Skeletal muscle satellite cell (primary cell): Measurements from ENCODE around the gene SARS2.

Source experiments
- H3K27me3 ChIP-seq: 2 replicates; pipeline ENCODE4 v1.7.0; 2013; ENCODE audit warnings: low read length; ENCODE audit not compliant: control insufficient read depth, insufficient read depth
- H3K36me3 ChIP-seq: 2 replicates; pipeline ENCODE4 v1.7.0; 2013; ENCODE audit warnings: mild to moderate bottlenecking, control low read depth, low read length; ENCODE audit not compliant: insufficient read depth
- H3K4me1 ChIP-seq: 2 replicates; pipeline ENCODE4 v1.7.0; 2013; ENCODE audit warnings: low read length; ENCODE audit not compliant: control insufficient read depth, insufficient read depth
- H3K4me2 ChIP-seq: 2 replicates; pipeline ENCODE4 v1.7.0; 2013; ENCODE audit warnings: mild to moderate bottlenecking, low read length
- H3K4me3 ChIP-seq: 2 replicates; pipeline ENCODE4 v1.7.0; 2013; ENCODE audit warnings: low read length
- H3K9ac ChIP-seq: 2 replicates; pipeline ENCODE4 v1.7.0; 2013; ENCODE audit warnings: mild to moderate bottlenecking, low read depth, low read length, moderate library complexity
- H3K9me3 ChIP-seq: replicated peaks from 2 replicates; pipeline ENCODE4 v1.7.0; 2013; ENCODE audit warnings: mild to moderate bottlenecking, control low read depth, low read length

The SARS2 gene

DNA sequence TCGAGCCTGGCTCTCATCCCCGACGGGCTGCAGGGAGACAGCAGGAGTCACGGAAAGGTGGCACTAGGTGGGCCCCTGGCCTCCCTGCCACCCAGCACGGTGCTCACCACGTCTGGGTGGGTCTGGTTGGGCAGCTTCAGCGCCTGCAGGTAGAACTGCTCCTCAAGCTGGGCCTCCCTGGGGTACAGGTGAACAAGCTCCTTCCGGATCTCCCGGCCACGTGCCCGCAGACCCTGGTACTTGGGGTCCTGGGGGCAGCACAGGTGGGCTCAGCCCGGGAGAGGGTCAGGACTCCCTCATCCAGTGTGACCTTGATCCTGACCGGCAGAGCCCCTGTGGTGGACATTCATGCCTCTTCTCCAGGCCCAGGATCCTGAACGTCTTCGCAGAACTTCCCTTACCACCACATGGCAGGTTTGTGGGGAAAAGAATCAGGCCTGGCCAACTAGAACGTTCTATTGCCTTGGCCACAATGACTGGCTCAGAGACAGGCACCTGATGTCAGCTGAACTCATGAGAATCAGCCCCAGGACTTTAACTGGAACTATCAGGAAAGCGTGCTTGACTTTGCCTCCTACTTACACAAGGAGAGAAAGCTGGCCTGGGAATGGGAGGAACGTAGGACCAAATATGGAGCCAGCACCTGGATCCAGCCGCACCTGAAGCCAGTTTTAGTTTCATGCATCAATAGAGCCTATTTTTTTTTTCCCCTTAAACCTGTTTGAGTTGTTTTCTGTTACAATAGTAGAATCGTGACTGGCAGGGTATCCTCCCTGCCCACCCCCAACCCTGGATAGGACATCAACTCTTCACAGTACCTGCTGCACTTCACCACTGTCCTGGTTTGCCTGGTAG is 8.9 kb downstream of the SARS2 start:
- no peak overlapping the region for H3K4me3 ChIP-seq
- peaks cover 35% of the 10 kb centered on the region for H3K36me3 ChIP-seq
- no peaks in the 10 kb centered on the region for H3K4me1 ChIP-seq
- no peak overlapping the region for H3K9ac ChIP-seq
- no peak overlapping the region for H3K4me2 ChIP-seq
- no peaks in the 10 kb centered on the region for H3K27me3 ChIP-seq
- no peaks in the 10 kb centered on the region for H3K9me3 ChIP-seq

DNA sequence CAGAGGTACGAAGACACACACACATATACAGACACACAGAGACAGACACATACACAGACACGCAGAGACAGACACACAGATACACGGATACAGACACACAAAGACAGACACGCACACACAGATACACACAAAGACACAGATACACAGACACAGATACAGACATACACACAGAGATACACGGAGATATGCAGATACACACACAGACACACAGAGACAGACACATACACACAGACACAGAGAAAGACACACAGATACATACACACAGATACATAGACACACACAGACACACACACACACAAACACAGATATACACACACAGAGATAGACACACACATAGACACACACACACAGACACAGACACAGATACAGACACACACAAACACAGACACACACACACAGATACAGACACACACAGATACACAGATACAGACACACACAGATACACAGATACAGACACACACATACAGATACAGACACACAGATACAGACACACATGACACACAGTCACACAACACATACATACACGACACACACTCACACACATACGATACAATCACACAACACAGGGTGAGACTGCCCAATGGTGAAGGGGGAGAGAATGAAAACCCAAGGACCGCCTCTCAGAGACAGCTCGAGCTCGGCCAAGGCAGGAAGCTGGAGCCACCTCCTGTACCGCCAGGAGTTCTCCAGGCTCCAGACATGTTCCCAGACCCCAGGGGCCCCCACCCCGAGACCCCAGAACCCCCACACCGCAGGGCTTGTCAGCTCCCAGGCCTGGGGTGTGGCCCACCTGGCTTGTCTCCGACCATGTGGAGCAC is 9.8 kb downstream of the SARS2 start:
- no peak overlapping the region for H3K9ac ChIP-seq
- H3K36me3 ChIP-seq = peaks cover 33% of the 10 kb centered on the region
- no peak overlapping the region for H3K4me2 ChIP-seq

DNA sequence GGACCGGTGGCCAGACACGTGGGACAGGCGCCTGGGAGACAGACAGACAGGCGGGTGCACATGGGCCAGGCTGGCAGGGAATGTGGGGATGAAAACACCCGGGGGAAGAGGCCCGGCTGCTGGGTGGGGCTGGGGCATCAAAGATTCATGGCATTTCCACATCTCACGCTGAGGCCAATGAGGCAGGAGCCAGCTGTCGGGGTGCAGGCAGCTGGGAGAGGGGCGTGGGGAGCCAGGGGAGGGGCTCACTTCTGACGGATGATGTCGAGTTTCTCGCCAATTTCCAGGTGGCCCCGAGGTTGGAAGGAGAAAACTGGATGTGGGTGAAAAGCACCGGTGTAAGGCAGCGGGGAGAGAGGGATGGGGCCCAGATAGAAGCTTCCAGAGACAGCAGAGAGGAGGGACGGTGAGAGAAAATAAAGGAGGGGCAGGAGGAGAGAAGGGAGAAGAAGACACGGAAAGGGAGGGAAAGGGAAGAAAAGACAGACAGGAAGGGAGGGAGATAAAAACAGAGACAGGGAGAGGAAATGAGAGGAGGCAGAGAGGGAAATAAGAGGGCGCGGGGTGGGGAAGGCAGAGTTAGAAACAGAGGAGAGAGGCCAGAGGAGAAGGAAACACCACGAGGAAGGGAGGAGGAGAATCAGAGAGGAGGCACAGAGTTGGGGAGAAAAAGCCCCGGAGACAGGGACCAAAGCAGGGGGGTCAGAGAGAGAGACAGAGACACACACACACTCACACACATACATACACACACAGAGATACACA is 10.5 kb downstream of the SARS2 start:
- Histone ChIP-seq H3K4me2 (no peak overlapping the region), H3K9ac (no peak overlapping the region), H3K9me3 (no peaks in the 10 kb centered on the region), H3K4me3 (no peak overlapping the region), H3K4me1 (no peaks in the 10 kb centered on the region), H3K36me3 (peaks cover 26% of the 10 kb centered on the region), H3K27me3 (no peaks in the 10 kb centered on the region)

More for the DNA sequence above, 9.8 kb downstream of the SARS2 start:
- Histone ChIP-seq H3K27me3 (no peaks in the 10 kb centered on the region), H3K4me3 (no peak overlapping the region), H3K9me3 (no peaks in the 10 kb centered on the region), H3K4me1 (no peaks in the 10 kb centered on the region)

DNA sequence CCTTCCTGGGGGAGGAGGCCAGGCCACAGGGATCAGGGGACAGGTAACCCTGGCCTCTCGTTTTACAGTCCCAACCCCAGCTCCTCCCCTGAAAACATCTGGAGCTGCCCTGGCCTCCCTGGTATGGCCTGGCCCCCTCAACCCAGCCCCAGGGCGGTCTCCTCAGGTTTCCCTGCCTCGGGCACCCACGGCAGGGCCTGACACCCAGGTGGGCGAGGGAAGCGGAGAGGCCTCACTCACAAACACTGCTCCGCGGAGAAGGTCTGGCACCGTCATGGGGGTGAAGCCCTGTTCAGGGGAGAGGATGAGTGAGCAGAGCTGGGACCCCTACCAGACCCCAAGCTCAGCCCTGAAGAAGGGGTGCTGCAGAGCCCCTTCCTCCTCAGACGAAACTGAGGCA is 12.0 kb downstream of the SARS2 start:
- no peak overlapping the region for H3K9ac ChIP-seq

DNA sequence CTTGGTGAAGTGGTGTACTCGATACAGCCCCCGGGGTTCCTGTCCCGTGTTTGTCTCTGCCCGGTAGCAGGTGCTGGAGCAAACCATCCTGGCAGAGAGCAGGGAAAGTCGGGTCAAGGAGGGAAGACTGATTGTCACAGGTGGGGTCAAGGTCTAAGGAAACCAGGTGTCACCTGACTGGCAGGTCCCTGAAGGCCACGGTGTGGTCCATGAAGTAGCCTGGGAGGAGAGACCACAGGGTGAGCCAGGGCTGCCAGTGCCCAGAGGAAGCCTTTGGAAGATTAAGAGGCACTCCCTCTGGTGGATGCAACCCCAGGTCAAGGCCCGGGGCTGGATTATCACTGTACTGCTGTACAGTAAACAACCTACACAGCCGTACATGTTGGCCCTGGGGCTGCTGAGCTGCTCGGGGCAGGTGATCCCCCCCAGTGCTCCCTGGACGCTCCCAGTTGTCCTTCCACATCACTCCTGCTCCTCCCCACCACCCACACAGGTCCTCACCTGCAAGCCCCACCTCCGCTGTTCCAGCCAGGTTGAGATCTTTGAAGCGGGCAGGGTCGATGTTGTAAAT is 12.6 kb downstream of the SARS2 start:
- Histone ChIP-seq H3K27me3 (no peaks in the 10 kb centered on the region), H3K36me3 (peaks cover 18% of the 10 kb centered on the region), H3K9ac (no peak overlapping the region), H3K4me3 (no peak overlapping the region), H3K4me2 (no peak overlapping the region), H3K9me3 (no peaks in the 10 kb centered on the region), H3K4me1 (peaks cover 2% of the 10 kb centered on the region)

More for the DNA sequence above, 12.0 kb downstream of the SARS2 start:
- Histone ChIP-seq H3K4me3 (no peak overlapping the region), H3K9me3 (no peaks in the 10 kb centered on the region), H3K27me3 (no peaks in the 10 kb centered on the region), H3K4me1 (no peaks in the 10 kb centered on the region), H3K4me2 (no peak overlapping the region), H3K36me3 (peaks cover 18% of the 10 kb centered on the region)

DNA sequence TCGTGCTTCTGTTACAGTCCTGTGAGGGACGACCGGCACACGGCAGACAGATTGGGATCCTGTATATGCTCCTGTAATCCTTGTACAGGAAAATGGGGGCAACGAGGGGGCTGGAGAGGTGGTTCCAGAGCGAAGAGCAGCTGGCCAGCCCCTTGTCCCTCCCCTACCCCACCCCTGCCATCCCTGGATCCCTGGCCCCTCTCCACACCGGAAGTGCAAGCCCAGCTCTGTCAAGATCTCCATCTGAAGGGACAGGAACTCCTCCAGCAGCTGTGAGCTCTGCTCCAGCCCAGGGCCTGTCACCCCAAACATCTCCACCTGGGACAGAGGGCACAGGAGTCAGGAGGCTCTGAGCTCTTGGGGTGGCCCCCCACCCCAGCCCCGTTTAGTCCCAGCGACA is 13.0 kb downstream of the SARS2 start:
- Histone ChIP-seq H3K36me3 (peaks cover 18% of the 10 kb centered on the region), H3K4me2 (no peak overlapping the region), H3K4me3 (no peak overlapping the region), H3K9me3 (no peaks in the 10 kb centered on the region), H3K9ac (no peak overlapping the region), H3K27me3 (no peaks in the 10 kb centered on the region), H3K4me1 (peaks cover 4% of the 10 kb centered on the region)

DNA sequence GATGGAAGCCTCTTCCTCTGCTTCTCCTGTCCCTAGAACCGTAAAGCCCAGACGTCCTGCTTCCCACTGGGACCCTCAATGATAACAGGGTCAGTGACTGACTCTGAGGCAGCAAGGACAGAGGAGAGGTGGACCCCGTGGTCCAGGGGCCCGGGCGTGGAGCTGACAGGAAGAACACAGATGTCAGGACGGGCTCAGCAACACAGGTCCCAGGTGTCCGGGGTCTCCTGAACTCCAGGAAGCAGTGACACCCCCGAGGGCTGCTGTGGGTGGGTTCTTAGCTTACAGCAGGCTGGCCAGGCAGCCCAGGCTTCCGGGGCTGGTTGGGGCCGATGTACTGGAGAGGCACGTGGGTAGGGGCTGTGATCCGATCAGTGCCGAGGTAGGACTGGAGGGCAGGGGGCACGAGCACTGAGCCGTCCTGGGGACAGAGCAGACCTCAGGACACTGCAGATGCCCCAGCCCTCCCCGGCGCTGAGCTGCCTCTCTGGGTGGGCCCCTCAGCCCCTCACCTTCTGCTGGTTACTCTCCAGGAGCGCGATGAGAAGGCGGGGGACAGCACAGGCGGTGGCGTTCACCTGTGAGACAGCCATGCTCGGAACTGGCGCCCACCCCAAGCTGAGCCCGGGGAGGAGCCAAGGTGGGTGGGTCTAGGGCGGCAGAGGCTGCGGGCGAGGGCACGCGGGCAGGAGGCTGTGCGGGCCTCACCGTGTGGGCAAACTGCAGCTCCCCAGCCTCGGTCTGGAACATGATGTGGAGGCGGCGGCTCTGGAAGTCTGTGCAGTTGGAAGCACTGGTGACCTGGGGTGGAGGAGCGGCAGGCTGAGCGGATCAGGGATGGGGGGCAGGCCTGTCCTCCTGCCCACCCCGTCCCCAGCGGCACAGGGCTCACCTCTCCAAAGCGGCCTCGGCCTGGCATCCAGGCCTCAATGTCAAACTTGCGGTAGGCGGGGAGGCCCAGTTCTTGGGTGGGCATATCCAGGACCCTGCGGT is 14.9 kb downstream of the SARS2 start:
- no peak overlapping the region for H3K9ac ChIP-seq

DNA sequence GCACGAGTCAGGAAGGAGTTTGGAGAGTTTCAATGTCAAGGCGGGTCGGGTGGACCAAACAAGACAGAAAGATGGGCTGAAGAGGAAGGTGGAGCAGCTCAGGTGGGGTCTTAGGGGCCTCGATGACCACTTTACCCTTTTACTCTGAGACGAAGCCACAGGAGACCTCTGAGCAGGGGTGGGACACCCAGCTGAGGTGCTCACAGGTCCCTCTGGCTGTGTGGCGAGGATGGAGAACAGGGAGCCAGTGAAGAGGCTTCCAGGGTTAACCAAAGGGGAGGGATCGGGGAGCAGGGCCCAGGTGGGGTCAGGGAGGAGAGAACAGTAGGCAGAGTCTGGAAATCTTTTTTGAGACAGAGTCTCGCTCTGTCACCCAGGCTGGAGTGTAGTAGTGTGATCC is 16.6 kb downstream of the SARS2 start:
- Histone ChIP-seq H3K4me1 (peaks cover 4% of the 10 kb centered on the region), H3K9ac (no peak overlapping the region), H3K4me3 (no peak overlapping the region)

More for the DNA sequence above, 14.9 kb downstream of the SARS2 start:
- H3K9me3 ChIP-seq = no peaks in the 10 kb centered on the region
- no peaks in the 10 kb centered on the region for H3K27me3 ChIP-seq
- no peak overlapping the region for H3K4me2 ChIP-seq
- H3K36me3 ChIP-seq = peaks cover 5% of the 10 kb centered on the region
- H3K4me1 ChIP-seq = peaks cover 4% of the 10 kb centered on the region
- no peak overlapping the region for H3K4me3 ChIP-seq

DNA sequence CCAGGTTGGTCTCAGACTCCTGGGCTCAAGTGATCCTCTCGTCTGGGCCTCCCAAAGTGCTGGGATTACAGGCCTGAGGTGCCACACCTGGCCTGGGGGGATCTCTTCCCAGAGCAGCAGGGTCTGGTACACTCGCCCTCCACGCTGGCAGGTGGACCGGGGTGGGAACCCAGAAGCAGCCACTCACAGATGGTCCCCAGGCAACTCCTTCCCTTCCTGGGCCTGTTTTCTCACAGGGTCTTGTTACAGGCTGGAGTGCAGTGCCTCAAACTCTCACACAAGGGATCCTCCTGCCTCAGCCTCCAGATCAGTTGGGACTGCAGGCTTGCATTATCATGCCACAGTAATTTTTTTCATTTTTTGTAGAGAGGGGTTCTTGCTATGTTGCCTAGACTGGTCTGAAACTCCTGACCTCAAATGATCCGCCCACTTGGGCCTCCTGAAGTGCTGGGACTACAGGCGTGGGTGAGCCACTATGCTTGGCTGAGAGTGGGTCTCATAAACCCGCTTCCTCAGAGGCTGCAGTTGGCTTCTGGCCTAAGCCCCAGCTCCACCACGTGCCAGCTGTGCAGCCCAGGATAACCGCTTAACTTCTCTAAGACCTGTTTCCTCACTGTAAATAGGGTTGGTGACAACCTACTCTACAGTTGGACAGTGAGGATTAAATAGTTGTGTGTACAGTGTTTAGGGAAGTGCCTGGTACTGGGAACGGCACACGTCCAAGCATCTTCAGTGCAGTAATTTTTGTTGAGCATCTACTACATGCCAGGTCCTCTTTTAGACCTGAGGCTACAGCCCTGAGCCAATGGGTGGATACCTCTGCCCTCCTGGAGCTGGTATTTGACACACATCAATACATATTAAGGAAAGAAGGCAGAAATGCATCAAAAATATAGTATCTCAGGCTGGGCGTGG is 17.7 kb downstream of the SARS2 start:
- Histone ChIP-seq H3K4me3 (no peak overlapping the region), H3K36me3 (peaks cover 2% of the 10 kb centered on the region), H3K27me3 (no peaks in the 10 kb centered on the region), H3K9me3 (no peaks in the 10 kb centered on the region), H3K9ac (no peak overlapping the region), H3K4me2 (no peak overlapping the region), H3K4me1 (peaks cover 4% of the 10 kb centered on the region)

More for the DNA sequence above, 16.6 kb downstream of the SARS2 start:
- Histone ChIP-seq H3K4me2 (no peak overlapping the region), H3K36me3 (no peaks in the 10 kb centered on the region), H3K9me3 (no peaks in the 10 kb centered on the region), H3K27me3 (no peaks in the 10 kb centered on the region)
